SKM-1 (cell line): ENCODE measurements around the gene PPIL1.

Experiments used
- DNase-seq: peaks from one replicate; lab custom pipeline; 2025; ENCODE audit not compliant: unreplicated experiment; lab: John Stamatoyannopoulos, UW

Gene PPIL1

DNA sequence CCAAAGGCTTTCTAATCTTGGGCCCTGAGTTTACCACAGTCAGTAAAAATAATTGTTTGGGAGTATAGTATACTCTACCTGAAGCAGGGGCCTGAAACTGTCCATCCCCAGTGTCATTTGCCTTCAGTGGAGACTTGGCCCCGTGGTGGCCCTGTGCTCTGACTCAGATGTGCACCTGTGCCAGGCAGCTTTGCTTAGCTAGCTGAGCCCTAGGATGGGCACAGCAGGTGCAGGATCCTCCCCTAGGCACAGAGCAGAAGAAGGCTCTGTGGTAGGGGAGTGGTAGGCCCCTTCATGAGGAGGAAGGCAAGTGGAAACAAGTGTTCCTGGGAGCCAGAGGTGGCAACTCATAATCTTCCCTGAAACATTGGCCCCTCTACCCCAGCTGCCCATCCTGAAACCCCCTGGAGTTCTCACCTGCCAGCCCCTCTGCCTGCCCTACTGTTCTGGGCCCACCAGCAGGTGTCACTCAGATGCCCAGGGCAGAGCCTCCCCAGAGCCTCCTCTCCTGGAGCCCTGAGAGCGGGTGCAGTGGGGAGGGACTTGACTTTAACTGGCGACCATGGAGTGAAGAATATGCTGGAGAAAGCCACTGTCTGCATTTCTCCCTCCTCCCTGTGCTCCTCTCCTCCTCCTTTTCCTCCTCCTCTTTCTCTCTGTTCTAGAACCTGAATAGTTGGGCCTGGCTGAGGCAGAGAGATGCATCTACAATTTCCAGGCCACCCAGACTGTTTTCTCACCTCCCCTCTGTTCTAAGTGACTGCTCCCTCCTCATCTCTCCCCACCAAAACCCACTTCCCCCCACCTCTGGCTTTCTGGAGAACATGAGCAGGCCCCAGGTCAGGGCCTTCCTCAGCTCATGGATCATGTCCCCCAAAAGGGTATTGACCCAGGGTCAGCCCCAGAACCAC, 38.2 kb downstream of the PPIL1 start:
- no peak for DNase-seq

DNA sequence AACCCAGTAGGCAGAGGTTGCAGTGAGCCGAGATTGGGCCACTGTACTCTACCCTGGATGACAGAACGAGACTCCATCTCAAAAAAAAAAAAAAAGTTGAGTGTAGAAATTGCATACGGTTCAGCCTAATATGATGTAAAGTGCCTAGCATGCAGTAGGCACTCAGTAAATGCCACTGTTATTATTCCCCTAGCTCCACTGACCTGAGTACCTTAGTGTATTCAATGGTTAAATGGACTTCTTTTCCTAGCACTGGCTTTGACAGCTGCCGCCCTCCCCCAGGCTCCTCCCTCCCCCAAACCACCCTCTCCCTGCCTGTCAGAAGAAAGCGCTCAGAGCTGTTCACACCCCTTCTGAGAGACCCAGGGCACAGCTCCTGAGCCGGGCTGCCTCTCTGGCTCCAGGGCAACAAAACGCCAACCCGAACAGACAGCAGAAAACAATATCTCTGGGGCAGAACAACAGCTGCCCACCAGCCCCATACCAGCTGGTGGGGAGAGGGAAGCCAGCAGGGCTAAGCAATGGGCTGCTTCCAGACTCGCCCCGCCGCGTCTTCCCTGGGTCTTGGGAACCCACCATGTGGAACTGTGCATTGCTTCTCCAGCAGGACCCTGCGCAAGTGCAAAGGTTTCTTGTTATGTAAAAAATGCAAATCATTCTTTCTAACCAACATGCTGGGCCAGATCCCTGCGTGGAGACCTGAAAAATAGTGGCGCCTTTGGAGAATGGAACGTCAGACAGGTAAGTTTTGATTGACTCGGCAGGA, 39.8 kb downstream of the PPIL1 start:
- DNase-seq, result no peak

DNA sequence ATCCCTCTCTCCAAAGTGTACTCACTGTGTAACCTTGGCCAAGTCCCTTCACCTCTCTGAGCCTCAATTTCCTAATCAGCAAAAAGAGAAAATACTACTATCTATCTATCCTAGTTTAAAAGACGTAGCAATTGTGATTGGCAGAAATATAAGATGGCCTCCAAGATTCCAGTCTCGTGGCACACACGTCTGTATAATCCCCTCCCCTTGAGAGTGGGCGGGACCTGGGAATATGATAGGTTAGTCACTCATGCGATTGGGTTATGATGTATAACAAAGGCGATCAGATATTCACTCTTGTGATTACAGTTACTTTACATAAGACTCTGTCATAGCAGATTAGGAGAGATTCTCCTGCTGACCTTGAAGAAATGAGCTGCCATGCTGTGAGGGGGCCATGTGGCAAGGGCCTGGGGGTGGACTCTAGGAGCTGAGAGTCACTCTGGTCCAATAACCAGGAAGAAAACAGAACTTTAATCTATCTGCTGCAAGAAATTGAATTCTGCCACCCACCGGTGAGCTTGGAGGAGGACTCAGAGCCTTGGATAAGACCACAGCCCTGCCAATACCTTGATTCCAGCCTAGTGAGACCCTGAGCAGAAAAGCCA, 41.3 kb downstream of the PPIL1 start:
- no peak for DNase-seq

DNA sequence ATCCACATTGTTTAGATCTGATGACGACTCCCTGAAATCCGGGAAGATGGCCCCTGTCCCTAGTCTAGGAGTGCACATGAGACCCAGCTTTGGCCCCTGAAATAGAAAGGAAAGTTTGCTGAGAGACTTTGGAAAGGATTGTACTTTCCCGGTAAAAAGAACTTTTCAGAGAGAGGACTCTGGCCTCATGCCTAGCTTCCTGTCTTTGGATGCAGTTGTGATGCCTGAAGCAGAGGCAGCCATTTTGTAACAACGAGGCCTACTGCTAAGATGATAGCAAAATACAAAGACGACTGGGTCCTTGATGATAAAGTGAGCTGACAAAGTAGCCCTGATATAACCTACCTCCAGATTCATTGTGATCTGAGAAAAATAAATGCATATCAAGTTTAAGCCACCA, 42.3 kb downstream of the PPIL1 start:
- no peak for DNase-seq

DNA sequence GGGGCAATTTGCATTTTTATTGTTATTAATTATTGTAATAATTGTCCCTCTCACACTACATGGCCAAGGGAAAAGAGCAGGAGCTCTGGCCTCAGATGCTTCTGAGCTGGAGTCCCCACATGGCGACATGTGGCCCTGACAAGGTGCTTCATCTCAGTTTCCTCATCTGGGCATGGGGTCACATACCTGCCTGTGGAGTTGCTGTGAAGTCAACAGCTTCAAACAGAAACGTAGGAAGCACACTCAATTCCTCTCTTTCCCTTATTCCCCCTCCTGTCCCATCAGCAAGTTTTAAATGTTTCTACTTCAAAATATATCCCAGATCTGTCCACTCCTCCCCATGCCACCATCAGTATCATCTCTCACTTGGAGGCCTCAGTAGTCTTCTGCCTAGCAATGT, 44.0 kb downstream of the PPIL1 start:
- DNase-seq, result no peak

DNA sequence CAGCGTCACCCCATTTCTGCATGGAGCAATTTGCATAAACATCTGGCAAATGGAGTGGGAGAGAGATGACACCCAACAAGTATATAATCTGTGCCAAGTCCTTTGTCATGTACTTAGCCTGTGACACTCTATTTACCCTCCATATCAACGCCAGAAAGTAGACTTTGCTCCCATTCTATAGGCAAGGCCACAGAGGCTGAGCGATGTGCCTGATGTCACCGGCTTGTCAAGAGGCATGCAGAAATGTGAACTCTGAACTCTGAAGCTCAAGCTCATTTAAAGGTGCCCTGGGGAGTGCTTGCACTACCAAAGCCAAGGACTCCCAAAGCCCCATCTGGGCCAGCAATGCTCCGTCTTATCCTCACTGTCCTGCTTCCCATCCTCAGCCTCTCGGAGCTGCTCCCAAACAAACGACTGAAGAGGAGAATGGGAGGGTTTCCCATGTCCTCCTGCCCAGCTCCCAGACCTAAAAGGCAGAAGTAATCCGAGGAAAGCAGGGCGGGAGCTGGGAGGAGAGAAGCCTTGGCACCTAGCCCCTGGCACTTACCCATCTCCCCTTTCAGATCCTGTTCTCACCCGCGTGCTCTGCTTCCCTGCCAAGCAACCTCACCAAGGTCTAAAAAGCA, 44.6 kb downstream of the PPIL1 start:
- DNase-seq, result no peak

DNA sequence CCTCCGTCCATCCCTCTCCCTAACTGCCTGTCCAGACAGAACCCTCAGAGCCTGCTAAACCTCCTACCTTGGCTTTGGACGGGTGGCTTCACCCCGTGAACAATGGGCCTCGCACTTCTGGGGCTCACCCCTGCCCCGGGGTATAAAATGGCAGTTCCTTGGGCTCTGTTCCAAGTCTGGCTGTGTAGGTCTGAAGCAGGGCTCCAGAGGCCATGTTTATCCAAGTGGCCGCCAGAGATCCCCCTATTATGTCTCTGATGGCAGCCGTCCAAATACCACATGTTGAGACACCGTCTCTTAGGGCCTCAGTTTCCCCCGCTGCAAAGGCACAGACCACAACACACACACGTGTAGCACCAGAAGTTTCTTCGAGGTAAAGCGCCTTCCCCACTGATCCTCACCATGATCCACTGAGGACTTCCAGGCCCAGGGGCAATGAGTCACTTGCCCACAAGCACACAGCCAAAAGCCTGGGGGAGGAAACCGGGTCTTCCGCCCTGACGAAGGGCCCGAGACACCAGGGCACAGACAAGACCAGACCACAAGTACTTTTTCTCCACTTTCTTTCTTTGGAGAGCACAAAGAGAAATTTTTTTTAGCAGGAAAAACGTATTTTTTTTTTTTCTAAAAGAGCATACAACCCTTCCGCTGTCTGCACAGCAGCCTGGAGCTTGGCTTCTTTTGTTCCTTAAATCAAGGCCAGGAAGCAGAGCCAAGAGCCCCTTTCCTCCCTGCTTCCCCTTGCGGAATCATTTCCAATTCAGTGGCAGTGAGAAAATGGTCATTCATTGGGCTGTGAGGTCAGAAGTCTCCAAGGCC, 47.1 kb downstream of the PPIL1 start:
- DNase-seq, result peak; percentile 59

DNA sequence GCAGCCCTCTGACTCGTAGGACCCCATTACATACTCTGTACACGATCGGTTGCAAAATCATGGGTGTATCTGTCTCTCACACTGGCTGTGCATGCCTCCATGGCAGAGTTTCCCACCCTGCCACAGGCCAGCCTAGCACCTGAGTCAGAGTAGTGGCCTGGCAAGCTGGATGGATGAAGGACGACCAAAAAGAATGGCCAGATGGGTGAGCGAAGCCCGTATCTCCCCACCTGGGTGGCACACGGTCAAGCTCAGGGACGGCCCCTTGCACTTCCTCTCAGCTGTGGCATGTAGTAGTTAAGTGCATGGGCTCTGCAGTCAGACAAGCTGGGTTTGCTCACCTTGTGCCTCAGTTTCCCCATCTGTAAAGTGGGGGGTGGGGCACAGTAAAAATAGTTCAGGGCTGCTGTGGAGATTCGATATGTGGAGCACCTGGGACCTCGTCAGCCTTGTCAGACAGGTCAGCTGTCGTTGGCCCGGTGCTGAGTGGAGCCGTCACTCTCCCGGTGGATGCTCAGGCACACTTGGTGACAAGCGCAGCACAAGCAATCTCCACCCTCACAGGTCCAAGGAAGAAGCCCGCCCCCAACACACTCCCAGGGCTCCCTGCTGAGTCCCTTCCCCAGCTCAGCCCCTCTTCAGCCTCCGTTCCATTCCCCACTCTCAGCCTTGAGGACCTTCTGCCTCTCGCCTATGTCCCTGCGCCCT, 47.9 kb downstream of the PPIL1 start:
- no peak for DNase-seq

DNA sequence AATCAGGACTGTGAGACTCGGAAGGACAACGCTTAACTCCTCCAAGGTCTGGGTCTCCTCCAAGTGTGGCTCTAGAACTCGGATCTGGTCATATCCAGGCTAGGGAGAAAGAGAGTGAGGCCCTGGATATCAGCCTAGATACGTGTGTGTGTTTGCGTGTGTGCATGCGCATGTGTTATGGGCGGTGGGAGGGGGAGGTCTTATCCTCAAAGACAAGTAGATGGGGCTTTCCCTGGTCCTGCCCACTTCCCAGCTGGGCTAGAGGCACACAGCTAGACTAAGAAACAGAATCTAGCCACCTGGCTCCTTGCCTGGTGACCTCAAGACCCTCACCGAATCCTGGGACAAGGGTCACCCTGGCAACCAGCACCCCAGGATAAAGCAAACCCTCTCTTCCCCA, 48.6 kb downstream of the PPIL1 start:
- no peak for DNase-seq

DNA sequence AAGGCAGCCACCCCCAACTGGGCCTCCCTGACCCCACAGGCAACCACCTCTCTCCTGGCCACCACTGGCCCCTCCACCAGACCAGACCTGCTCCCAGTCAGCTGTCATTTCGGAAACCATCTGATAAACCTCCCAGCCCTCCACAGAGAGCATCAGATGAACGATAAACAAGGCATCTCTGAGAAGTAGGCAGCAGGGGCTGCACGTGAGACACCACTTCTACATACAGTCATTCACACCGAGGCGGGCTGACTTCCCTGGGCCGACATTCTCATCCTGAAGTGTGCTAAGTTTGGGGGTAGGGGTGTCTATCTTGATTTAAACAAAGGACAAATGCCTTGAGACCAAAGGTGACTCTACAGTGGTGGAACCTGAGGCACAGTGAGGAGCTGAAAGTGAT, 49.2 kb downstream of the PPIL1 start:
- no peak for DNase-seq

DNA sequence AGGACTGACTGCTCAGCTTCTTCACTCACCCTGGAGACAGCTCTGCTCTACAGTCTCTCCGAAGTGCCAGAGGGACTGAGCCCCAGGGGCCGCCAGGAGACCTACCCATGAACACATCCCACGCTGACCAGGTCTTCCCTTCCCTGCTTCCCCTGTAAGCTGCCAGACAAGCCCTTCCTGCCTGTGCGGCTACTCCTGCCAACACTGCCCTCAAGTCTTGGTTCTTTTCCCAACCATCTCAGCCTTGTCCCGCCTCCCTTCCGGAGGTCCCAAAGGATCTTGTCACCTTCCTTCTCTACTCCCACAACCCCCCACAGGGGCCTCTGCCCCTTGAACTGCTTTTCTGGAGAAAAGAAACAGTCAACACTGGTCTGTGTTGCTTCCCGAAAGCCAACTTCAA, 50.4 kb downstream of the PPIL1 start:
- no peak for DNase-seq

DNA sequence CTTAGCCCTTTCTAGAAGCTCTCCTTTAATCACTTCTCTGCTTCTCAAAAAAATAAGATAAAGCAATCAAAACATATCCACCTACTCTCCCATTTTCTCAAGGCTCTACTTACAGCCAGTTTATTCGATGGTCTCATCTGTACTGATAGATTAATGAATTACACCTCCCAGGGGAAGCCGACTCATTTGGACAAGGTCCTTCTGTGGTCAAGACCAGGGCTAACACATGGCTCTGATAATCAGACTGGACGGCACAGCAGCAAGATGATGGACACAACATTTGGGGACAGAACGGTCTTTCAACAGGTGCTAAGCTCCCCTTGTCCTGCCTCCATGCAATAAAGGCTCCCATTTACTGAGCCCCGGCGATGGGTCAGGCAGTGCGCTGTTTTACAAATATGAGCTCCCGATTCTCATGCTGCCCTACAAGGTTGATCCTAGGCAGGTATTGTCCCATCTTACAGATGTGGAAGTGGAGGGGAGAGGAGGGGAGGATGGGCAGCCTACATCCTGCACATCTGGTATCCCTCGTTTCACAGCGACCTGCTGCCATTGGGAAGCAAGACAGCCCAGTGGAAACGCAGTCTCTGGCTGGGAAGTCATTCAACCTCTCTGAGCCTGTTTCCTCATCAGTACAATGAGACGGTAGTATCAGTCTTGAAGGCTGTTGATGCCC, 51.0 kb downstream of the PPIL1 start:
- DNase-seq, result no peak

DNA sequence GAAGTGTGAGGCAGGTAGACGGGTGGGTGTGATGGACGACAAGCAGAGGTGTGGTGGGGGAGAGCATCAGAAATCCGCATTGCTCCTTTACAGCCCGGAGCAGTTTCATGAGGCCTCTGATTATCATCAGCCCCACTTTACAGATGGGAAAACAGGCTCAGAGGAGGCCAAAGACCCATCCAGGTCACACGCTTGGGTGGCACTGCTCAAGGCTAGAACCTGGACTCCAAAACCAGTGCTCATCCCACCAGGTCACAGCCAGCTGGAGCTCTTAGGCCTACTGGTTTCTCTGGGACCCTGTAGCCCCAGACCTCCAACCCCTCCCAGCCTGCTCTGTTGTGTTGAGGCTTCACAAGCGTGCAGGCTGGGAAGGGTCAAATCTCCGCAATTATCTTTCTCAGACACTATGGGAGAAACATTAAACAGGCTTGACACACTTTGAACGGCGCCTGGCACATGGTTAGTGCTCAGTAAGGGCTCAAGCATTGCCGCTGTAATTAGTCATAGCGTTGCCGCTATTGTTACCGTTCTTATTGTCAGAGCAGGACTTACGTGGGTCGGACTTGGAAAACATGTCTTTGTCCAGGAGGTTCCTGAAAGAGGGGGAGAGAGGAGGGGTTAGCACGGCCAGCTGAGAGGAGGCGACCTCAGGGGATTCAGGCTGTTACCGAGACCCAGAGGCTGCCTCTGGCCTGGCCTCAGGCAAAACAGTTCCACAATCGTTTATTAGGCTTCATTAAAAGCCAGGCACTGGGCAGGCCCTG, 51.9 kb downstream of the PPIL1 start:
- DNase-seq, result no peak

DNA sequence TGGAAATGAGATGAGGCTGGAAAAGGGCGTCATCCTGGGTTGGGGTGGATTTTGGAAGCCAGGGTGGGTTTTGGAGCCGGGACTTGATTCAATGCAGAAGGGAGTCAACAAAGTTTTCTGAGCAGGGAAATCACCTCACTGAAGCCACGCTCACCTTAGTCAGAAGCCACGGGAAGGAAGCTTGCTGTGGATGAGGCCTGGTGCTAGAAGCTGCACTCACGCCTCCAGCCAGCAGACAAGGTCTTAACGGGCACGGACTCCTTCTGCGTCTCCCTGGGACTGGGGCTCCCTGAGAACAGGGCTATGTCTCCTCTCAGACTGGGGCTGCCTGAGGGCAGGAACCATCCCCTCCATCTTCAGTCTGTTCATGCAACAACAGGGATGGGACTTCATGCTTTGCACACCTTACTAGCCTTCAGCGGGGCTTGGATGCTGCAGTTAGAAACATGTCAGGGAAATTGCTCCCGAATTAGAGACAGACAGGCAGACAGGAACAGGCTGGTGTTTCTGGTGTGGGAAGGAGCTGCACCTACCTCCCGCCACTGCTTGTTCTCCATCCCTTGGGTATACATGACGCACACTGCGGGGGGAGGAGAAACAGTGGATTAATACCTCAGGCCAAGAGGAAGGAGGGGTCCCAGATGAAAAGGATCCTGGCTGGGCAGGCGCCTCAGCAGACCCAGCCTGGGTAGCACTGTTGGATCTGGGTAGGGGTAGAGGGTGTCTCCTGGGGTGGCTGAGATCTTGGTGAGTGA, 52.8 kb downstream of the PPIL1 start:
- no peak for DNase-seq

DNA sequence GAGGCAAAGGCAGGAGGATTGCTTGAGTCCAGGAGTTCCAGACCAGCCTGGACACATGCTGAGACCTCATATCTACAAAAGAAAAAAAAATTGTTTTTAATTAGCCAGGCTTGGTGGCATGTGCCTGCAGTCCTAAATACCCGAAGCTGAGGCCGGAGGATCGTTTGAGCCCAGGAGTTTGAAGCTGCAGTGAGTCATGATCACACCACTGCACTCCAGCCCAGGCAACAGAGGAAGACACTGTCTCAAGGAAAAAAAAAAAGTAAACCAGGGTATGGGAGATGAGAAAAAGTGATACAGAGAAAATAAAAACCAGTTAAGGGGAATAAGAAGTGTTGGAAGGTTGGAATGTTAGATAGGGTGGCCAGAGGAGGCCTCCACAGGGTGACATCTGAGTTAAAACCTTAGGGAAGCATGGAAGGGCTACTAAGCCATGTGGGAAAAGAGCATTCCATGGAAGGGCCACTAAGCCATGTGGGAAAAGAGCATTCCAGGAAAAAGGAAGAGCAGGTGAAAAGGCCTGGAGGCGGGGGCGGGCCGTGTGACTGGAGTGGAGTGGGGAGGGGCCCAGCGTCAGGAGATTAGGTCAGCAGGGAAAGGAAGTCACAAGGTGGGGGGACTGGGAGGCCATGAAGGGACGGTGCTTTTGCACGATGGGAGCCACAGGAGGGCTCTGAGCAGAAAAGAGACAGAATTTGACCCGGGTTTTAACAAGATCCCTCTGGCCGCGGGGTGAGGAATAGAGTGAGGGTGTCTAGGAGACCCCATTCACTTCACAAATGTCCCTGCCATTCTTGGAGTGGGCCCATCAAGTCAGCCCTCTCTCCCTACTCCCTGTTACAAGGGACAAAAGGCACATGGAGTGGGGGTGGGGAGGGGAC, 53.7 kb downstream of the PPIL1 start:
- no peak for DNase-seq

DNA sequence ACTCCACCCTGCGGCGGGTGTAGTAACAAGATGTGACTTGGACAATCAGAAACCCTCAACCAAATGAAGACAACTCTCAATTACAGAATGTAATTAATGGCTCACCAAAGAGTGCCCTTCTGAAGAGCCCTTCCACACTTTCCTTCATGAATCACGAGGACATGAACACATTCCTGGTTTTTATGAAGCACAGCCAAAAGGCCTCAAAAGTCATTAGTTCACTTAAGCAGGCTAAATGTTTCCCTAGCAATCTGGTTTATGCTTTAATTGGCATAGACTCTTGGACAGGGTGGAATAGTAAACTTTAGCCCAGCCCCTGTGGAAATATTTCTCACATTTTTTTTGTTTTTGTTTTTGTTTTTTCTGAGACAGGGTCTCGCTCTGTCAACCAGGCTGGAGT, 55.8 kb downstream of the PPIL1 start:
- no peak for DNase-seq

DNA sequence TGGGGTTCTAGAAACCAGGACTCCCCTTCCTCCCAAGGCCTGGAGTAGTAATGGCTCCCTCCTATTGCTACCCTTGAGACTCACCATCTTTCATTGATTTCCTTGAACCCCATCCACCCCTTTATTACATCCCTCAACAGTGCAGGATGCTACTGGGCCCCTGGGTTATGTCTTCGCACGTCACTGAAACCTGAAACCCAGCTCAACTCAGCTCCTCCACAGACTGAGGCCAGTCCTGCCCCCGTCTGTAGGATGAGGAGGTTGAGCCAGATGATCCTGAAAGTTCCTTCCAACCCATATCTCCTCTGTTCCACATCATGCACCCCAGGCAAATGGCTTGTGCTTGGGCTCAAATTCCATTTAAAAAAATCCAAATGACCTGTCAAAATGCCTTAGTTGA, 56.8 kb downstream of the PPIL1 start:
- DNase-seq, result no peak
